GM12892 (cell line): ENCODE measurements around the gene SRCIN1.

ENCODE experiments used
- POLR2A ChIP-seq: IDR thresholded peaks from 2 replicates; pipeline ENCODE4 v1.6.1; 2011; ENCODE audit warnings: low read depth, low read length, control low read depth
- POLR2AphosphoS5 ChIP-seq: IDR thresholded peaks from 2 replicates; pipeline ENCODE4 v1.6.1; 2011; ENCODE audit warnings: low read depth, low read length, control low read depth
- TAF1 ChIP-seq: IDR thresholded peaks from 2 replicates; pipeline ENCODE4 v1.6.1; 2011; ENCODE audit warnings: low read depth, mild to moderate bottlenecking, control low read depth, low read length, borderline replicate concordance

GRCh38 chr17:38559880-38560230 is 45.9 kb downstream of the SRCIN1 start:
- no peak for TF ChIP-seq POLR2A
- TF ChIP-seq POLR2AphosphoS5 = no peak
- TF ChIP-seq TAF1 = no peak
